Stimulated activated CD4-positive, alpha-beta T cell treated with anti-CD3 and anti-CD28 coated beads, TNF-alpha, amount 100 ng/mL, for 1 hour (primary cell): ENCODE results near the gene MYBPH.
A peak's percentile ranks its signal among the peaks of the same experiment; 100 is the strongest.

Experiments
- DNase-seq, 3 donors: peaks; one replicate each; pipeline ENCODE4 v3.0.0-alpha.2; 2020; ENCODE audit warnings: low read depth in 3 of 3, low spot score in 1 of 3

MYBPH gene

DNA sequence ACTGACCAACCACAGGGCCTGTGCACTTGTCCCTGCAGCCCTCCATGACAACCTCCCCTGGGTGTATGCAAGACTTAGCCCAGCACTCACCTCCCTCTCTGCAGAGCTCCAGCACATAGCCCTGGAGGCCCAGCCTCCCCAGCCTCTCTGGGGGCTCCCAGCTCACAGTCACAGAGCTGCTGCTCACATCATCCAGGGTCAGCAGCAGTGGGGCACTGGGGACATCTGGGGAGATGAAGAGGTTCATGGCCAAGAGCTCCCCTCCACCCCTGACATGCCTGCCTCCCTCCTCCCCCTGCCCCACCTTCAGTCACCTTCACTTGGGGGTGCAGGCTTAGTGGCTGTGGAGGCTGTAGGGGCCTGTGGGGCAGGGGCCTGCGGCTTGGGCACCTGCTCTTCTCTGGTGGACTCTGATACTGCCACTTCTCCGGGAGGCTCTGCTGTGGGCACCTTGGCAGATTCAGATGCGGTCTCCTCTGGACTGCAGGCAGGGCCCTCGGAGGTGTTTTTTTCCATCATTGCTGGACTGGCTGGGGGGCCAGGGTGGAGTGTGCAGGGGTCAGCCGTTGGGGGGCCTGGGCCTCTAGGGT lies at the start of gene MYBPH:
MYBPH (minus strand) TSS at position 590 of the 590 bp plus-strand sequence; CDS start at position 519, 71 bp downstream.
- no peak for DNase-seq

DNA sequence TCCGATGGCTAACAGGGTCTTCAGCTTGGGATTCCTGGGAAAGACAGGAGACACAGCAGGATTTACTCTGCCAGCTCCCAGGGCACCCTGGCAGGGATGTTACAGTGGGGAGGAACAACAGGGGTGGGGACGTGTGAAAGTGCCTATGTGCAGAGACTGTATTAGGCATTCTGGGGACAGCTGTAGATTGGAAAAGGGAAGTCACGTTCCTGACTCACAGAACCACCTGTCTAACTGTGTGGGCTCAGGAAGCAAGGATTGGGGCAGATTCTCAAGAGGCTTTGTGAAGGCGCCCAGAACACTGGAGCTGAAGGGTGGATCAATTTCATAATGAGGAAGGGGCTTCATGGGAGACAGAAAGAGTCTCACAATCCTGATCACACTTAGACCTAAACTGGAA lies 49.4 kb upstream of the MYBPH start:
- DNase-seq = no peak

- DNase-seq = no peak
Observed at GRCh38 chr1:203223012-203223775, 47.6 kb upstream of the MYBPH start.

- DNase-seq = no peak
Observed at GRCh38 chr1:203219934-203220333, 44.3 kb upstream of the MYBPH start.

DNA sequence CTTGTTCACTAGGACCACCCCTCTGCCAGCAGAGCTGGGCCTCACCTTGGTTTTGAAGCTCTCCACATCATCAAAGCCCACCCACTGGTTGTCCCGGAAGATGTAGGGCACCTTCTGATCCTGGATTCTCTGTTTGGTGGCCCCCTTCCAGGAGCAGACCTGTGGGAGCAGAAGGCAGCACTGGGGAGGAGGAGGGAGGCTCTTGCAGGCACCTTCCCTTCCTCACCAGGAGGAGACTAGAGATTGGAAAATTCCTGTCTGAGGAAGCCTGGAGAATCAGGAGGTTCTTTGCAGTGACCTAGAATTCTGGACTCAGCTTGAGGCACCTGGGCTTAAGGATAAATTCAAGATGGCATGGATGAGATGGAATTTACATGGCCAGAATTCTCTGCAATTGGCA lies 43.5 kb upstream of the MYBPH start:
- DNase-seq = no peak

- DNase-seq = no peak
Observed at GRCh38 chr1:203217668-203218067, 42.0 kb upstream of the MYBPH start.

GRCh38 chr1:203217139-203217655 lies 41.6 kb upstream of the MYBPH start:
- no peak for DNase-seq

DNA sequence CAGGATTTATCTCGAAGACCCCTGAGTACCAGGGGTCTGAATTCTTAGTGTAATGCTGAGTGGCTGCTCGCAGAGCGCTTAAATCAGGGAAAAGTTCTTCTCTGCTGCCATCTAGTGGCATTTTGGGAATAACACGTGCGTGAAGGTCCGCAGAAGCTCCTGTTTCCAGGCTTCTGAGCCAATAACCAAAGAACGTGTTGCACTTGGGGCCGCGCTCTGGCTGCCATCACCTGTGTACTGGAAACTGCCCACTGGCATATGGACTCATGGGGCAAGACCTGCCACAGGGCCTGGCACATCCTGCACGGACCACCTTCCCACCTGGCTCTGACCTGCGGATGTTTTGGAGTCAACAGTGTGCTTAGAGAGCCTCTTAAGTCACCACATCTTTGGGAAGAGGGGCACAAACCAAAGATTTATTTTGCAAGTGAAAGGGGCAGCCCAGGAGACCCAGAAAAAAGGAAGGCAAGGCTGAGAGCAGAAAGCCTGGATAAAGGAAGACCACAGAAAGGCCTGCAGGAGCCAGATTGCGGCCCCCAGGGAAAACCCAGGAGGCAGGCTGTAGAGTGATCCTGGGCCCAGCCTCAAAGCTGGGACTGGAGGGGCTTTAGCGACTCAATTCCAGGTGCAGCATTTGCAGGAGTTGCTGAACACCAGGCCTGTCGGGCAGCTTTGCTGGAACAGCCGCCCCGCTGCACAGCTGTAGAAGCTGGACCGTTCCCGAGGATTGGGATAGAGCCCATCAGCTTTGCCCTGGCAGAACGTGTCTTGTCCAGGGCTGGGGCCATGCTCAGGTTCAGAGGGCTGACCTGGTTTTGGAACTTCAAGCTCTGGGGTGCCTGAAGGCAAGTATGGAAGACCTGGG lies 40.9 kb upstream of the MYBPH start:
- DNase-seq = peak; percentile 3 to 36 (median 18)

GRCh38 chr1:203215573-203215972 lies 39.9 kb upstream of the MYBPH start:
- DNase-seq = no peak

GRCh38 chr1:203214871-203215270 lies 39.2 kb upstream of the MYBPH start:
- DNase-seq = no peak

DNA sequence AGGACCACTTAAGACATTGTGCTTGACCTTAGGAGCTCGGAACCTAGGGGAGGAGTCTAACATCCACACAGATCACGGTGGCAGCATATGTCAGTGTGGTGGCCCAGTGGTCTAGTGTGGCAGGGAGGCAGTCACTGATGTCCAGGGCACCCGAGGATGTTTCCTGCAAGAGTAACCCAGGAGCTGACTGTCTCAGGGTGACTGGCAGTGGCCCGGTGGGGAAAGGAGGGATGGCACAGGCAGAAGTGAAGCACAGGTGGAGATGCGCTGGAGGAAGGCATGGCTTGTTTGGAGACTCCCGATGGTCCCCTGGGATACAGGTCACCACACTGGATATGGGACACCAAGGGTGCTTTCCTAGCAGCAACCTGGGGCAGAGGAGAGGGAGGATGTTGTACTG lies 37.5 kb upstream of the MYBPH start:
- DNase-seq = no peak

- DNase-seq = no peak
Observed at GRCh38 chr1:203211812-203212211, 36.2 kb upstream of the MYBPH start.

DNA sequence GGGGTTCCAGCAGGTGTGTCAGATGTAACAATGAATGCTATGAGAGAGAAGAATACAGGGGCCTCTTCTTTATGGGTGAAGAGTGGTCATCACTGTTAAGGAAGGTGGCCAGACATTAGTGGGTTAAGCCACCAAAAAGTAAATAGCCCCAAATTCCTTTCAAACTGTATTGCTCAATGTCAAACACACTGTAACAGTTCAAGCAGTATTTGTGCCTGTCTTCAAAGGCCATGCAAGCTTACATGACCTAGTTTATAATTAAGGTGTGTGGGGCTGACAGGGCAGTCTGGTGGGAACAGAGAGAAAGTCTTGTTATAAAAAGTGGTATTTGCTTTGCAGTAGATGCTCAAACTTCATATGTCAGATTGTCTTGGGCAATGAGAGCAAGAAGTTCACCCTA lies 35.4 kb upstream of the MYBPH start:
- DNase-seq = no peak

- DNase-seq = no peak
Observed at GRCh38 chr1:203210350-203210749, 34.7 kb upstream of the MYBPH start.

- no peak for DNase-seq
Observed at GRCh38 chr1:203208181-203208580, 32.6 kb upstream of the MYBPH start.

DNA sequence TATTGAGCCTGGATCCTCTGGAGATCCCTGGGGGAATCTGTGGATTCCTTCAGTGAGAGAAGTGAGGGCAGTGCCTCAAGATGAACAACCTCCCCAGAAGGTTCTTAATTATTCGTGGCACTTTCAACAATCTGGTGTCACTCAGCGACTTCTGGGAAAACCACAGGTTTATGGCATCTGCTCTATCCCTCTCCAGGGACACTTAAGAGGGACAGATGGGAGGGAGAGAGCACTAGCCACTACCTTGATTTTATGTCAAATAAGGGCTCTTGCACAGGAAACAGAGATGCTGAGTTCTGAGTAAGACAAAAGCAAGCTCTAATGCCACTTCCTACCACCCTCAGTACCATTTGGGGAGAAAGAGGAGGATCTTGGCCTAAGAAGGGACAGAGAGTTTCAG lies 32.1 kb upstream of the MYBPH start:
- no peak for DNase-seq

GRCh38 chr1:203206129-203206687 lies 30.6 kb upstream of the MYBPH start:
- no peak for DNase-seq

- DNase-seq = no peak
Observed at GRCh38 chr1:203204756-203205155, 29.1 kb upstream of the MYBPH start.

DNA sequence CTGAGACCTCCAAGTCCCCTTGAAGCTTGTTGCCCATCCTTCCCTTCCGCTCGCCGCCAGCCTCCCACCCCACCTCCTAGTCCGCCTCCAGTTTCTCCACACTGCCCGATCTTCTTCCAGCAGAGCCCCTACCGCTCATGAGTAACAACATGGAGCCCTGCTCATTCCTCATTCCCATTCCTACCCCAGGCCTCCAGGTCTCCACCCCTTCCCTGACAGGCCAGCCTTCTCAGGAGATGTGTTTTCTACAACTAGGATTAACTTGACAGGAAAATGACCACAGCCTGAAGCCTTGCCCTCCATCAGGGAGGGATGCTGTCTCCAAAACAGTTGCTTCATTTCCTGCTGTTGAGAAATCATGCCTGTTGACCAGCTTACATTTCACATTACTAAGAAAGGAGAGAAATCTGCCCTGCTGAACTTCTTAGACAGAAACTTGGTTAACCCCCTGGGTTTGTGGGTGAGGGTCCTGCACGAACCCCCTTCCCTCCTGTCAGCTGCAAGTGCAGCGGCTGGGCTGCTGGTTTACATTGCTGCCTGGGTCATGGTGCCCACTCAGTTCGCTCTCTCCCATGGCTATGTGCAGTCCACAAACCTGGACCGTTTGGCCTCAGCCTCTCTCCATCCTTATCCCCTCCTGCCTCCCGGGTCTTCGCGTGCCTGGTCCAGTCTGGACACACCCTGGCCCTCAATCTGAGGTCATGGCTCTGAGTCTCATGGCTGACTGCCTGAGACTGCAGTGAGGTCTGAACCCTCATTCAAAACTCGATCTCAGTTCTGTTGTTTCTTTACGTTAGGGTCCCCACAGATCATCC lies 27.0 kb upstream of the MYBPH start:
- DNase-seq = no peak

DNA sequence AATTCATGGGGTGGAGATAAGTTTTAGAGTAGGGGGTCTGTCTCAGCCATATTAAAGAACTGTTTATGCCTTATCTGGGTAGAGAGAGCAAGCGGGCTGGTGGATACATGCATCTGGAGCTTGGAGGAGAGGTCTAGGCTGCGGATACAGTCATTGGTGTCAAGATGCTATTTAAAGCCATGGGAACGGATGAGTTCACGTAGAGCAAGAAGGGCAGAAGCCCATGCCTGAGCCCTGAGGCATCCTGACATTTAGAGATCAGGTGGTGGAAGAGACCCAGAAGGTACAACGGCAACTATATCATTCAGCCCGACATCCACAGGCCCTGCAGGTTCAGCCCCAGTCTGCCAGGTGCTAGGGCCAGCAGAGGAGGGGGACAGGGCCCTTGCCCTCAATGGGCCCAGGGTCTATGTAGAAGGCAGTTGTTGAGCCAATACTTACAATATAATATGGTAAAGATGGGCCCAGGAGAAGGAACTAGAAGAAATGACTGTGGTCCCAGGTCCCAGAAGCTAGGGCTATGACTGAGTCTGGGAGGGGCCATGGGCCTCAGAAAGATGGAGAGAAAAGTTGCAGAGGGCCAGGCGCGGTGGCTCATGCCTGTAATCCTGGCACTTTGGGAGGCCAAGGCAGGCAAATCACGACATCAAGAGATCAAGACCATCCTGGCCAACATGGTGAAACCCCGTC lies 26.0 kb upstream of the MYBPH start:
- DNase-seq = no peak
